GM19023 (cell line): ENCODE data around the gene ALDH3A2.
"Not testable (repeated sequence)": the region's sequence is repeated elsewhere in the genome, so short reads cannot be mapped to it uniquely, and the experiment has no call there.

Source experiments
- ATAC-seq: cut with Tn5 transposase; IDR thresholded peaks from one replicate; pipeline ENCODE4 v1.9.1; 2021; ENCODE audit warnings: mild to moderate bottlenecking, moderate library complexity; ENCODE audit not compliant: unreplicated experiment

Gene ALDH3A2

GRCh38 chr17:19649274-19649541 is 657 bp downstream of the ALDH3A2 start:
- no peak for ATAC-seq

DNA sequence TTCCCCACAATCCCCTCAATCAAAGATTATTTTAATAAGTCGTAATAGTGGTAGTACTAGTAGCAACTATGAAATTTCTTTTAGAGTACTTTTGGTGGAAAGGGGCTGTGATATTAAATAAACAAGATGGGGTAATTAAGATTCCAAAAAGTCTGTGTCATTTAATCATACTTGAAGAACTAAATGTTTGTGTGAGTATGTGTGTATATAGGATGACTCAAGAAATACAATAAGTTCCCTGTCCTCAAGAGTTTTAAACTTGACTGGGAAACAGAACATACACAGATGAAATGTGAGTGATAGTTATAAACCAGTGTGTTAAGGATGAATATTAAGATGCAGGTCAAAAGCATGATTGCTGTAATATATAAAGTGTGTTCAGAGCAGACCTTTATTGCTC is 2.3 kb downstream of the ALDH3A2 start:
- ATAC-seq = no peak

GRCh38 chr17:19651451-19652238 is 3.1 kb downstream of the ALDH3A2 start:
- ATAC-seq = no peak

- no peak for ATAC-seq
Observed at GRCh38 chr17:19652595-19652994, 4.0 kb downstream of the ALDH3A2 start.

DNA sequence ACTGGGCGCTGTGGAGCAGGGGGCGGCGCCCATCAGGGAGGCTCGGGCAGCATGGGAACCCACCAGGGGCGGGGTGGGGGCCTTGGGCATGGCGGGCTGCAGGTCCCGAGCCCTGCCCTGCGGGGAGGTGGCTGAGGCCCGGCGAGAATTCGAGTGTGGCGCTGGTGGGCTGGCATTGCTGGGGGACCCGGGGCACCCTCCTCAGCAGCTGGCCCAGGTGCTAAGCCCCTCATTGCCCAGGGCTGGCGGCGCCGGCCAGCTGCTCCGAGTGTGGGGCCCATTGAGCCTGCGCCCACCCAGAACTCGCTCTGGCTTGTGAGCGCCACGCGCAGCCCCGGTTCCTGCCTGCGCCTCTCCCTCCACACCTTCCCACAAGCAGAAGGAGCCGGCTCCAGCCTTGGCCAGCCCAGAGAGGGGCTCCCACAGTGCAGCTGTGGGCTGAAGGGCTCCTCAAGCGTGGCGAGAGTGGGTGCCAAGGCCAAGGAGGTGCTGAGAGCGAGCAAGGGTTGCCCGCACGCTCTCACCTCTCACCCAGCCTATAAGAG is 5.9 kb downstream of the ALDH3A2 start:
- no peak for ATAC-seq

- ATAC-seq = no peak
Observed at GRCh38 chr17:19654896-19655295, 6.3 kb downstream of the ALDH3A2 start.

DNA sequence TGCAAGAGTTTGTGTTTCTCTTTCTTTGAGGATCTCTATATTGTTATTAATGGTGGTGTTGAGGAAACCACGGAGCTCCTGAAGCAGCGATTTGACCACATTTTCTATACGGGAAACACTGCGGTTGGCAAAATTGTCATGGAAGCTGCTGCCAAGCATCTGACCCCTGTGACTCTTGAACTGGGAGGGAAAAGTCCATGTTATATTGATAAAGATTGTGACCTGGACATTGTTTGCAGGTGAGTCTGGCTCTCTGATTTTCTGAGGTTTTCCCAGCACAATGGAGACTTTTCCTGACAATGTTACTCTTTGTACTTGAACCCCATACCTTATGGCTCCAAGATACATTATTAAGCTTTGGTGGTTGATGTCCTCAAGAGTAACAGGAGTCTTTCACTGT is 7.8 kb downstream of the ALDH3A2 start:
- no peak for ATAC-seq

DNA sequence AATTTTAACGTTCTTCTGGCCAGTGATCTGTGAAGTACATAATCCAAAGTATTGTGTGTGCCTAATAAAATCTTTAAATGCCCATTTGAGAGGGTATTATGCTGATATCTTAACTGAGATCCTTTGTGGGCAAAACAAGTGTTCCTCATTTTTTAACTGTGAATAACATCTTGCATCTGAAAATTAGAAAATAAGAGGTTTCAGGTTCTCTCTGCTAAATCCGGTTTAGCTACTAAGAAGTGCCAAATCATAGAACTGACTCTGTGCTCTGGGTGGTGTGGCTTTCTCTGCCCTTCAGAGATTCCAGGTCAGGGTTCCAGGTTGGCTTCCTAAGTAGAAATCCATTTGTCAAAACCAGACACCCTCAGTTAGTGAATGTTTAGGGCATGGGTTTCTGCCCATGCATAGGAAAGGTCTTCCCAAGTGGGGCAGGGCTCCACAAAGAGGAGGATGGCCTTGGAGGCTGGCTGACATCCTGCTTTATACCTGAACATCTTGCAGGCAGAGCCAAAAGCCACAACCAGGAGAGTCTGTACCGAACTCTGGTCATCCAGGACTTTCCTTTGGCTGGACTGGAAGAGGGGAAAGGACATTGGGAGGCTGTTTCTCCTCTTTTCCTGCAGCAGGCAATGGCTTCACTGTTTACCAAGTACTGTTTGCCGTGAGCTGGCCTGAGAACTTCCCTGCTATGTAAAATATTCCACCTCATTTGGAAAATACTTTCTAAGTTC is 8.5 kb downstream of the ALDH3A2 start:
- ATAC-seq = no peak

DNA sequence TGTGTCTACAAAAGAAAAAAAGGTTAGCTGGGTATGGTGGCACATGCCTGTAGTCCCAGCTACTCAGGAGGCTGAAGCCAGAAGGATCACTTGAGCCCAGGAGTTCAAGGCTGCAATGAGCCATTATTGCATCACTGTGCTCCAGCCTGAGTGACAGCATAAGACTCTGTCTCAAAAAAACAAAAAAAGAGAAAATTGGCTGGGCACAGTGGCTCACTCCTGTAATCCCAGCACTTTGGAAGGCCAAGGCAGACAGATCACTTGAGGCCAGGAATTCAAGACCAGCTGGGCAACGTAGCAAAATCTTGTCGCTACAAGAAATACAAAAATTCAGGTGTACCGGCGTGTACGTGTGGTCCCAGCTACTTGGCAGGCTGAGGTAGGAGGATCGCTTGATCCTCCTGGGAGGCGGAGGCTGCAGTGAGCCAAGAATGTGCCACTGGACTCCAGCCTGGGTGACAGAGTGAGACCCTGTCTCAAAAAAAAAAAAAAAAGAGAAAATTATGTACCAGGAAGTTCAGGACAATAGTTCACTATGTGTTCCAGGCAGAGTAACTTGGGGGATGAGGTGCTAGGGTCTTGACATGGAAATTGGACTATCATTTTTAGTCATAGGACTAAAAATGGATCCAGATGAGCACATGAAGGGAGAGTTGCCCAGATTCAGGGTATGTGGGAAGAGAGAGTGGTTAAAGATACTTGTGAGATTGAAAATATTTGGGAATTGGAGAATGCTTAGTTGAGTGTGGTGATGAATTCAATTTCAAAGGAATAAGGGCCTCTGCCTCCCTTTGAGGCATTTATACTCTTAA is 11.0 kb downstream of the ALDH3A2 start:
- no peak for ATAC-seq

DNA sequence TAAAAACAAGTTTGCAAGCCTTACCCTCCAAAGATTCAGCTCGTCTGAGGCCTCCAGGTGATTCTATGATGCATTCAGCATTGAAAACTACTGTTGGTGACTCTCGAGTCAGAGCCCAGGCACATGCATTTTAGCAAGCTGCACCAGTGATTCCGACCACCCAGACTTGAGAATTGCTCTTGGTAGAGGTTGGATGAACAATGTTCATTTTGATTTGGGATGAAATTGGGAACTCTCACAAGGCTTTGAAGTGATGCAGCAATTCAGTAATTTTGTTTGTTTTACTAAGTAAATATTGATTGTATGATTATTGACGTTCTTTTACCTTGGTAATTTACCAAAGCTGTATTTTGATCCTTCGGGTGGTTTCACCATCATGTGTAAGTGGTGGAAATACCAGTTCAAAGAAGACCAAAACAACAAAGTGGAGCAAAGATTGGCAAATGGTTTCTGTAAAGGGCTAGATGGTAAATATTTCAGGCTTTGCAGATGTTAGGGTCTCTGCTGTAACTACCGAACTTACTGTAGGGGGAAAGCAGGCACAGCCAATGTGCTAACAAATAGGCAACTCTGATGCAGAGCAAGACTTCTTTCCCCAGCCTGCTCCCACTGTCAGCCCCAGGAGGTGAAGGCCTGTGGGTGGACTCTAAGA is 11.8 kb downstream of the ALDH3A2 start:
- no peak for ATAC-seq

GRCh38 chr17:19661121-19661520 is 12.6 kb downstream of the ALDH3A2 start:
- no peak for ATAC-seq

- no peak for ATAC-seq
Observed at GRCh38 chr17:19663097-19663496, 14.5 kb downstream of the ALDH3A2 start.

DNA sequence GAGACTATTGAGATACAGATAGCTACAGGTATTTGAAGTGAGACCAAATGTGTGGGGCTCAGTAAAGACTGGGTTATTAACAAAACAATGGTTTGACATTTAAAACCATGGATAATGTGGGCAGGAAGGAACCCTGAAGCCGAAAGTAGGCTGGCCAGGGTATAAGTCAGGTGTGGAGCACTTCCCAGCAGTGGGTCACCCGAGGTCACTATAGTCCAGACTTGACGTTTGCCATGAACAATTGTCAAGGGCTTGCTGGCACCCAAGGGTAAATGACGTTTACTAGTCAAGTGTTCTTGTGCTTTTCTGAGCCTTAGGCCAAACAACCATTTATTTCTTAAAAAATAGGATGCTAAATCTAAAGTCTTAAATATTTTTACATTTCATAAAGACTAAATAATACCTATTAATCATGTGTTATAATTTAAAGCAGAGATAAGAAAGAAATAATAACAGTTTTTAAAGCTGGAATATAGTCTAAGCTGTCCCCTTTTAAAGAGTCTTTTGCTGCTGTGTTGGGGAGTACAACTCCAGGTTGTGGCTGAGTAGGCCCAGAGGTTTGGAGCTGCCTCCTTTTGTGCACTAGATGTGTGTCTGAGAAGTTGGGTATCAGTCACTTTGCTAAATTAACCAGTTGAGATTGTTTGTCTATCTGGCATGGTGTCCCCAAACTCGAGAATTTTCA is 15.7 kb downstream of the ALDH3A2 start:
- ATAC-seq = no peak

GRCh38 chr17:19664821-19665181 is 16.2 kb downstream of the ALDH3A2 start:
- ATAC-seq = no peak

- not testable (repeated sequence) for ATAC-seq
Observed at GRCh38 chr17:19669680-19670079, 21.1 kb downstream of the ALDH3A2 start.

DNA sequence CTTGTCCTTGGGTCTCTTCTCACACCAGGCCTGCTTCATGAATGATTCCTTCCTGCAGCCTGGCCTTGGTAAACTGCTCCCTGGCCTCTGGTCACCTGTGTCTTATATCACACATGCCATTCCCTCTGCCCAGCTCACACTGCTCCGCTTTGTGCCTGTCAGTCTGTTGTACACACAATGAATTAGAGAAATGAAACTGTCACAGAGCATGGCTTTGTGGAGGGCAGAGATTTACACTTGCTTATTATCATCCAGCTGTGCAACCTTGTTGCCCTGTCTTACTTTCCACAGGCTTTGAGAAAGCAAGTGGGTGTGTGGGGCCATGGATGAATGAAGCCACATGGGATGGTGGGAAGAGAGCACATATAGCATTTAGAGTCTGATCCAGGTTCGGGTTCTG is 22.4 kb downstream of the ALDH3A2 start:
- ATAC-seq = no peak

- no peak for ATAC-seq
Observed at GRCh38 chr17:19671433-19671832, 22.9 kb downstream of the ALDH3A2 start.

DNA sequence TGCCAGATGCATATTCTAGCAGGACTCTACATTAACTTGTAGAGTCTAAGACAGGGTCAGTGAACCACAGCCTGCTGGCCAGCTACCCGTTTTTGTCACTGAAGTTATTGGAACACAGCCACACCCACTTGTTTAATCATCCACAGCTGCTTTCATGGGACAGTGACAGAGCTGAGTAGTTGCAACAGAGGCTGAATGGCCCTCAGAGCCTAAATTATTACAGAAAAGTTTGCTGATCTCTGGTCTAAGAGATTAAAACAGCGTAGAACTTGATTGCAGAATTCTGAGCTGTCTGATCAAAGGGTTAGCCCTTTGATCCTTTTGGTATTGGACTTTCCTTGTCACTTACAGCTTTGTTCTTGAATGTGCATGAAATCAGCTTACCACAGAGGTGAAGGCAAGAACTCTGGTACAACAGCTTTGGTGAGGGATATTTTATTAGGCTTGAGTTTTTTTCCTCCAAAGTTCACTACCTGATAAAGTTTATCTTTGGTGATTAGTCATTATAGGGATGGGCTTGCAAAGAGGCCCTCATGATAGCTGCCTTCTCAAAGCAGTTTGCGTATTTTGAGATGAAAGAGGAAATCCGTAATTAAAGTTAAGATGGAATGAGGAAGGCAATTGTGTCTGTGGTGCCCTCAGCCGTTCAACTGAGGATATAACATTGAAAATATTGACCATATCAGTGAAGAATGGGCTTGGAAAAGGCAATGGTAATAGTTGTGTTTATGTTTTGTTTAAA is 23.6 kb downstream of the ALDH3A2 start:
- no peak for ATAC-seq

DNA sequence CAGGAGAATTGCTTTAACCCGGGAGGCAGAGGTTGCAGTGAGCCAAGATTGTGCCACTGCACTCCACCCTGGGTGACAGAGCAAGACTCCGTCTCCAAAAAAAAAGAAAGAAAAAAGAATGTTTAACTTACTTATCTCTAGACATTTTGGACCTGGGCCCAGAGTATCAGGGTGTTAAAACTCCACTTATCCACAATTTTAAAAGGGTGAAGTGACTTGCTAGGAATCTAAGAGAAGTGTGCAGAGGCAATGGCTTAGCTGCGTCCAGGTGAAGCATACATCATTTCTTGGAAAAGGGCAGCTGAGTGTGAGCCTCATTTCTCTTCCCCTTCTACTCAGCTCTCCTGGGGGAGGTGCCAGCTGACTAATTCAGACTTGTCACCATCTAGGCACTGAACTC is 25.1 kb downstream of the ALDH3A2 start:
- no peak for ATAC-seq

DNA sequence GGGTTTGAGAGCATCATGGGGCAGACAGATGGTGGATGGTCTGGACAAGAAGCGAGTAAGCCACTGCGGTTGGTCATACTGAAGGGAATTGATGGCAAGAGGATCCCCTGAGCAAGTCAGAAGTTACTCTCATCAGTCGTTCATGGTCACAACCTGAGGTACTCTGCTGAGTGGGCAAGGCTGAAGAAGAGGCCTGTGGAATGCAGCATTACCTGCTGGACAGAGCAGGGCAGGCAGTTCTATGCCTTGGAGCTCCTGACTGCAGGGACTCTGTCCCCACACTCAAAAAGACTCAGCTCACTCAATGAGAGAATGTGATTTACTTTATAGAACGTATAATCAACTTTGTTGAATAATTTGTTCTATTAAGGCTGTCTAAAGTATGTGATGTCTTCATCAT is 28.3 kb downstream of the ALDH3A2 start:
- no peak for ATAC-seq
